GM12891 (cell line): ENCODE results near the gene EGLN1.

Experiments
- PAX5 ChIP-seq: IDR thresholded peaks from 2 replicates; pipeline ENCODE4 v1.6.1; 2011; ENCODE audit warnings: low read length, moderate library complexity, mild to moderate bottlenecking; ENCODE audit not compliant: insufficient read depth, severe bottlenecking
- POLR2A ChIP-seq: IDR thresholded peaks from 2 replicates; pipeline ENCODE4 v1.6.1; 2011; ENCODE audit warnings: low read depth, low read length, control low read depth
- POLR2AphosphoS5 ChIP-seq: IDR thresholded peaks from 2 replicates; pipeline ENCODE4 v1.6.1; 2011; ENCODE audit warnings: low read depth, low read length, control low read depth
- POU2F2 ChIP-seq: IDR thresholded peaks from 2 replicates; pipeline ENCODE4 v1.6.1; 2011; ENCODE audit warnings: low read depth, mild to moderate bottlenecking, control low read depth, low read length, moderate library complexity
- TAF1 ChIP-seq: IDR thresholded peaks from 2 replicates; pipeline ENCODE4 v1.6.1; 2011; ENCODE audit warnings: low read depth, low read length, control low read depth

- TF ChIP-seq POLR2AphosphoS5 (no peak), TAF1 (no peak), POLR2A (no peak), PAX5 (no peak), POU2F2 (no peak)
Measured at GRCh38 chr1:231315887-231316286, 106.2 kb downstream of the EGLN1 start.
